H1 (cell line): ENCODE results near the gene ADD3. TPM values are rescaled to one million over a fixed set of nuclear protein-coding genes. Genes with fewer than 3 reads are reported as not detected.

Experiments used
- BACH1 ChIP-seq: IDR thresholded peaks from 2 replicates; pipeline ENCODE4 v1.6.1; 2012; ENCODE audit warnings: low read length, improper control_type of control experiment
- SP4 ChIP-seq: IDR thresholded peaks from 2 replicates; pipeline ENCODE4 v1.6.1; 2012; ENCODE audit warnings: low read length, inconsistent platforms
- TAF7 ChIP-seq: optimal IDR thresholded peaks from 2 replicates; pipeline ENCODE3; 2011; ENCODE audit warnings: low read depth, mild to moderate bottlenecking, inconsistent platforms, low read length, moderate library complexity, borderline replicate concordance
- polyA plus RNA-seq, 7 experiments: library from polyadenylated mRNA; depleted of rRNA in 3 of 7; stranded (reverse) in 5 of 7; unstranded in 2 of 7; fragments of >200 nt in 5 of 7; fragments of 200-250 nt in 2 of 7; gene quantifications; 1 replicate in 5 of 7; 2 replicates in 1 of 7; 4 replicates in 1 of 7; pipeline versions ENCODE4 v1.2.1 to v1.2.3, GENCODE V29; 2011 to 2013; ENCODE audit warnings: missing spikeins in 2 of 7, mixed read lengths in 2 of 7
- total RNA-seq: library from RNA; stranded (reverse); fragmentation: NEBNext Ultra II Directional; extraction: Animal tissue kit (Norgen Biotek cat#: 25700); gene quantifications from 2 replicates; pipeline ENCODE4 v1.2.1, GENCODE V29; 2021
- TF ChIP-seq, protein P1 (sequence below): IDR thresholded peaks from 2 replicates; pipeline ENCODE4 v1.6.1; 2012; ENCODE audit warnings: low read length, inconsistent platforms
- TF ChIP-seq, protein P2 (sequence below): fragments of 300-600 bp; sonication (generic); IDR thresholded peaks from 2 replicates; pipeline ENCODE4 v1.7.1; 2012; ENCODE audit warnings: low read length, moderate library complexity, mild to moderate bottlenecking, inconsistent platforms; ENCODE audit not compliant: insufficient replicate concordance

The ADD3 gene
- total and polyA plus RNA-seq, 2 of the 8 experiments (the other 6 are each of a cell fraction or from before 2014, with no cell fraction given): 44.7 to 85.6 TPM

DNA sequence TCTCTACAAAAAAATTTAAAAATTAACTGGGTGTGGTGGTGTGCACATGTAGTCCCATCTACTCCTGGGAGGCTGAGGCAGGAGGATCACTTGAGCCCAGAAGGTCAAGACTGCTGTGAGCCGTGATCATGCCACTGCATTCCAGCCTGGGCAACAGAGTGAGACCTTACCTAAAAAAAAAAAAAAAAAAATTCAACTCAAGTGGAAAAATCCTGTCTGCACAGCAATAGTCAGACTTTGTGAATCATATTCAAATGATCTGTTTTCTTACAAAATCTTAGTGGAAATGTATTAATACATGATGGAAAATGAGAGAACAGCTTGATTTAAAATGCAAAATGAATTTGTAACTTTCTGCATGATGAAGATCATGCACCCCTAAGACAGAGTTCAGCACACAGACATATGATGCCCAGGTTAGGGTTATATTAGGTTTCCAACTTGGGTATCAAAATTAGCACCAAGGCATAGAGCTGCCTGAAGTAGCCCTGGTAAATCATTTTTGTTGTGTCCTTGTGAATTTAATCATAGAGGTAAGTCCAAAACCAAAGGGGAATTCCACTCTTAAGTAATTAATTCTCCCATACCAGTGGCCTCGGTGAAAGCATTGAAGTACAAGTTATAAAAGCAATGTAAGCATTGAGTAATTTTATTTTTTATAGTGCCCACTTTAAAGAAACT, 93.8 kb downstream of the ADD3 start (continued):
- TF ChIP-seq, protein P1, sequence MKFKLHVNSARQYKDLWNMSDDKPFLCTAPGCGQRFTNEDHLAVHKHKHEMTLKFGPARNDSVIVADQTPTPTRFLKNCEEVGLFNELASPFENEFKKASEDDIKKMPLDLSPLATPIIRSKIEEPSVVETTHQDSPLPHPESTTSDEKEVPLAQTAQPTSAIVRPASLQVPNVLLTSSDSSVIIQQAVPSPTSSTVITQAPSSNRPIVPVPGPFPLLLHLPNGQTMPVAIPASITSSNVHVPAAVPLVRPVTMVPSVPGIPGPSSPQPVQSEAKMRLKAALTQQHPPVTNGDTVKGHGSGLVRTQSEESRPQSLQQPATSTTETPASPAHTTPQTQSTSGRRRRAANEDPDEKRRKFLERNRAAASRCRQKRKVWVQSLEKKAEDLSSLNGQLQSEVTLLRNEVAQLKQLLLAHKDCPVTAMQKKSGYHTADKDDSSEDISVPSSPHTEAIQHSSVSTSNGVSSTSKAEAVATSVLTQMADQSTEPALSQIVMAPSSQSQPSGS: no peak
- TF ChIP-seq SP4: no peak
- TF ChIP-seq BACH1: no peak
- TF ChIP-seq, protein P2, sequence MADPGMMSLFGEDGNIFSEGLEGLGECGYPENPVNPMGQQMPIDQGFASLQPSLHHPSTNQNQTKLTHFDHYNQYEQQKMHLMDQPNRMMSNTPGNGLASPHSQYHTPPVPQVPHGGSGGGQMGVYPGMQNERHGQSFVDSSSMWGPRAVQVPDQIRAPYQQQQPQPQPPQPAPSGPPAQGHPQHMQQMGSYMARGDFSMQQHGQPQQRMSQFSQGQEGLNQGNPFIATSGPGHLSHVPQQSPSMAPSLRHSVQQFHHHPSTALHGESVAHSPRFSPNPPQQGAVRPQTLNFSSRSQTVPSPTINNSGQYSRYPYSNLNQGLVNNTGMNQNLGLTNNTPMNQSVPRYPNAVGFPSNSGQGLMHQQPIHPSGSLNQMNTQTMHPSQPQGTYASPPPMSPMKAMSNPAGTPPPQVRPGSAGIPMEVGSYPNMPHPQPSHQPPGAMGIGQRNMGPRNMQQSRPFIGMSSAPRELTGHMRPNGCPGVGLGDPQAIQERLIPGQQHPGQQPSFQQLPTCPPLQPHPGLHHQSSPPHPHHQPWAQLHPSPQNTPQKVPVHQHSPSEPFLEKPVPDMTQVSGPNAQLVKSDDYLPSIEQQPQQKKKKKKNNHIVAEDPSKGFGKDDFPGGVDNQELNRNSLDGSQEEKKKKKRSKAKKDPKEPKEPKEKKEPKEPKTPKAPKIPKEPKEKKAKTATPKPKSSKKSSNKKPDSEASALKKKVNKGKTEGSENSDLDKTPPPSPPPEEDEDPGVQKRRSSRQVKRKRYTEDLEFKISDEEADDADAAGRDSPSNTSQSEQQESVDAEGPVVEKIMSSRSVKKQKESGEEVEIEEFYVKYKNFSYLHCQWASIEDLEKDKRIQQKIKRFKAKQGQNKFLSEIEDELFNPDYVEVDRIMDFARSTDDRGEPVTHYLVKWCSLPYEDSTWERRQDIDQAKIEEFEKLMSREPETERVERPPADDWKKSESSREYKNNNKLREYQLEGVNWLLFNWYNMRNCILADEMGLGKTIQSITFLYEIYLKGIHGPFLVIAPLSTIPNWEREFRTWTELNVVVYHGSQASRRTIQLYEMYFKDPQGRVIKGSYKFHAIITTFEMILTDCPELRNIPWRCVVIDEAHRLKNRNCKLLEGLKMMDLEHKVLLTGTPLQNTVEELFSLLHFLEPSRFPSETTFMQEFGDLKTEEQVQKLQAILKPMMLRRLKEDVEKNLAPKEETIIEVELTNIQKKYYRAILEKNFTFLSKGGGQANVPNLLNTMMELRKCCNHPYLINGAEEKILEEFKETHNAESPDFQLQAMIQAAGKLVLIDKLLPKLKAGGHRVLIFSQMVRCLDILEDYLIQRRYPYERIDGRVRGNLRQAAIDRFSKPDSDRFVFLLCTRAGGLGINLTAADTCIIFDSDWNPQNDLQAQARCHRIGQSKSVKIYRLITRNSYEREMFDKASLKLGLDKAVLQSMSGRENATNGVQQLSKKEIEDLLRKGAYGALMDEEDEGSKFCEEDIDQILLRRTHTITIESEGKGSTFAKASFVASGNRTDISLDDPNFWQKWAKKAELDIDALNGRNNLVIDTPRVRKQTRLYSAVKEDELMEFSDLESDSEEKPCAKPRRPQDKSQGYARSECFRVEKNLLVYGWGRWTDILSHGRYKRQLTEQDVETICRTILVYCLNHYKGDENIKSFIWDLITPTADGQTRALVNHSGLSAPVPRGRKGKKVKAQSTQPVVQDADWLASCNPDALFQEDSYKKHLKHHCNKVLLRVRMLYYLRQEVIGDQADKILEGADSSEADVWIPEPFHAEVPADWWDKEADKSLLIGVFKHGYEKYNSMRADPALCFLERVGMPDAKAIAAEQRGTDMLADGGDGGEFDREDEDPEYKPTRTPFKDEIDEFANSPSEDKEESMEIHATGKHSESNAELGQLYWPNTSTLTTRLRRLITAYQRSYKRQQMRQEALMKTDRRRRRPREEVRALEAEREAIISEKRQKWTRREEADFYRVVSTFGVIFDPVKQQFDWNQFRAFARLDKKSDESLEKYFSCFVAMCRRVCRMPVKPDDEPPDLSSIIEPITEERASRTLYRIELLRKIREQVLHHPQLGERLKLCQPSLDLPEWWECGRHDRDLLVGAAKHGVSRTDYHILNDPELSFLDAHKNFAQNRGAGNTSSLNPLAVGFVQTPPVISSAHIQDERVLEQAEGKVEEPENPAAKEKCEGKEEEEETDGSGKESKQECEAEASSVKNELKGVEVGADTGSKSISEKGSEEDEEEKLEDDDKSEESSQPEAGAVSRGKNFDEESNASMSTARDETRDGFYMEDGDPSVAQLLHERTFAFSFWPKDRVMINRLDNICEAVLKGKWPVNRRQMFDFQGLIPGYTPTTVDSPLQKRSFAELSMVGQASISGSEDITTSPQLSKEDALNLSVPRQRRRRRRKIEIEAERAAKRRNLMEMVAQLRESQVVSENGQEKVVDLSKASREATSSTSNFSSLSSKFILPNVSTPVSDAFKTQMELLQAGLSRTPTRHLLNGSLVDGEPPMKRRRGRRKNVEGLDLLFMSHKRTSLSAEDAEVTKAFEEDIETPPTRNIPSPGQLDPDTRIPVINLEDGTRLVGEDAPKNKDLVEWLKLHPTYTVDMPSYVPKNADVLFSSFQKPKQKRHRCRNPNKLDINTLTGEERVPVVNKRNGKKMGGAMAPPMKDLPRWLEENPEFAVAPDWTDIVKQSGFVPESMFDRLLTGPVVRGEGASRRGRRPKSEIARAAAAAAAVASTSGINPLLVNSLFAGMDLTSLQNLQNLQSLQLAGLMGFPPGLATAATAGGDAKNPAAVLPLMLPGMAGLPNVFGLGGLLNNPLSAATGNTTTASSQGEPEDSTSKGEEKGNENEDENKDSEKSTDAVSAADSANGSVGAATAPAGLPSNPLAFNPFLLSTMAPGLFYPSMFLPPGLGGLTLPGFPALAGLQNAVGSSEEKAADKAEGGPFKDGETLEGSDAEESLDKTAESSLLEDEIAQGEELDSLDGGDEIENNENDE: no peak
- TF ChIP-seq TAF7: no peak
